Uterus (tissue), 4 donors: ENCODE measurements around the gene ERP29. TPM values are rescaled to one million over a fixed set of nuclear protein-coding genes. Genes with fewer than 3 reads are reported as not detected.

ENCODE experiments used
- DNase-seq, 2 donors: peaks; one replicate each; pipeline ENCODE4 v3.0.0-alpha.2; 2019 to 2020
- H3K27ac ChIP-seq, 2 donors: fragments of 200-600 bp; sonication (generic); 1 replicate in 1 of 2; 2 replicates in 1 of 2; pipeline ENCODE4 v1.5.1; 2016 to 2018
- H3K27me3 ChIP-seq, 2 donors: fragments of 200-600 bp; sonication (generic); one replicate each; pipeline ENCODE4 v1.5.1; 2018 to 2019; ENCODE audit warnings: control low read depth in 1 of 2
- H3K36me3 ChIP-seq, 2 donors: fragments of 200-600 bp; sonication (generic); one replicate each; pipeline ENCODE4 v1.5.1; 2019; ENCODE audit warnings: control low read depth in 1 of 2
- H3K4me1 ChIP-seq, 2 donors: fragments of 200-600 bp; sonication (generic); one replicate each; pipeline ENCODE4 v1.5.1; 2018 to 2019; ENCODE audit warnings: control low read depth in 1 of 2
- H3K4me3 ChIP-seq, 2 donors: fragments of 200-600 bp; sonication (generic); 1 replicate in 1 of 2; 2 replicates in 1 of 2; pipeline ENCODE4 v1.5.1; 2018 to 2019; ENCODE audit warnings: mild to moderate bottlenecking in 1 of 2
- H3K9me3 ChIP-seq, 2 donors: fragments of 200-600 bp; sonication (generic); one replicate each; pipeline ENCODE4 v1.5.1; 2019; ENCODE audit warnings: control low read depth in 1 of 2
- POLR2A ChIP-seq, 2 donors: fragments of 450-650 bp; IDR thresholded peaks; one replicate each; pipeline ENCODE4 v1.6.1; 2016; ENCODE audit warnings: antibody characterized with exemption in 2 of 2, mild to moderate bottlenecking in 1 of 2, moderate library complexity in 1 of 2
- intact Hi-C: fragments of 100-400 bp; cut with DNase I; formaldehyde crosslinking; loops from one replicate; pipeline ENCODE4 v1.15.1; 2023; ENCODE audit warnings: low total_unique reads
- total RNA-seq, 4 donors: library from RNA; depleted of rRNA in 3 of 4; stranded (reverse); fragments of >200 nt in 3 of 4; gene quantifications; one replicate each; pipeline versions ENCODE4 v1.1.0 to v1.2.4, GENCODE V29; 2014 to 2023
- TF ChIP-seq, protein P1 (sequence below), 4 experiments: fragments of 200-600 bp in 2 of 4; fragments of 450-650 bp in 2 of 4; sonication (generic) in 2 of 4; IDR thresholded peaks; one replicate each; pipeline ENCODE4 v1.5.1; 2016 to 2019; ENCODE audit warnings: antibody characterized with exemption in 4 of 4, mild to moderate bottlenecking in 2 of 4, moderate library complexity in 1 of 4
- donor health status: DM: yes; HTN: yes; CAD: no.

ERP29 gene
- total RNA-seq, 4 donors from 2014 or later = 37.4 to 46.8 (median 42.1) TPM

DNA sequence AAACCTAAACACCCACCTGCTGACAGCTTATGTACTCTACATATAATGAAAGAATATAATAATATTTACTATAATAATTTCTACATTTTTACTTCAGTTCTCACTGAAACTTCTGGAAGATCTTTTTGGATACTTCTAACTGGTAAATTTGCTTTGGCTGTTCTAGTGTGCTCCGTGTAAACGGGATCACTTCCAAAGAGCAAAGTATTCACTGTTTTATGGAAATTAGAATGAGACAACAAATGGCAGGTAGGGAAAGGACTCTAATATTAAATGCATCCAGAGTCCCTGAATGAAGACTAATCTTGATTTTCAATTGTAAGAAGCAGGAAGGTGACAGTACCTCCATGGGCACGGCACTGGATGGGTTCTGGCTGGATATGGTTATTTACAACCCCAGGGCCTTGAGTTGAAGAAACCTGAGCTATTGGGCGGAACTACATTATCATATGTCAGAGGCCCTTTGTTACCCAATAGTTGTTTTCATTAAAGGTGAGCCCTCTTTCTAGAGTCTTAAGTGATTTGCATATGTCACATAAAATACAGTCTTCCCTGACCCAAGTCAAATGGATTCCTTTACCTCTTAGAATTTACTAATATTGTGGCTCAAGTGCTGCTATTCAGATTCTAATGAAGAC, 10.7 kb downstream of the ERP29 start:
- no peak overlapping the region for H3K27ac ChIP-seq
- no peaks in the 10 kb centered on the region for H3K9me3 ChIP-seq
- no peaks in the 10 kb centered on the region for H3K27me3 ChIP-seq
- H3K4me1 ChIP-seq = no peaks in the 10 kb centered on the region
- no peak overlapping the region for H3K4me3 ChIP-seq
- intact Hi-C loops = no loop called here
- no peaks in the 10 kb centered on the region for H3K36me3 ChIP-seq
- TF ChIP-seq, protein P1, sequence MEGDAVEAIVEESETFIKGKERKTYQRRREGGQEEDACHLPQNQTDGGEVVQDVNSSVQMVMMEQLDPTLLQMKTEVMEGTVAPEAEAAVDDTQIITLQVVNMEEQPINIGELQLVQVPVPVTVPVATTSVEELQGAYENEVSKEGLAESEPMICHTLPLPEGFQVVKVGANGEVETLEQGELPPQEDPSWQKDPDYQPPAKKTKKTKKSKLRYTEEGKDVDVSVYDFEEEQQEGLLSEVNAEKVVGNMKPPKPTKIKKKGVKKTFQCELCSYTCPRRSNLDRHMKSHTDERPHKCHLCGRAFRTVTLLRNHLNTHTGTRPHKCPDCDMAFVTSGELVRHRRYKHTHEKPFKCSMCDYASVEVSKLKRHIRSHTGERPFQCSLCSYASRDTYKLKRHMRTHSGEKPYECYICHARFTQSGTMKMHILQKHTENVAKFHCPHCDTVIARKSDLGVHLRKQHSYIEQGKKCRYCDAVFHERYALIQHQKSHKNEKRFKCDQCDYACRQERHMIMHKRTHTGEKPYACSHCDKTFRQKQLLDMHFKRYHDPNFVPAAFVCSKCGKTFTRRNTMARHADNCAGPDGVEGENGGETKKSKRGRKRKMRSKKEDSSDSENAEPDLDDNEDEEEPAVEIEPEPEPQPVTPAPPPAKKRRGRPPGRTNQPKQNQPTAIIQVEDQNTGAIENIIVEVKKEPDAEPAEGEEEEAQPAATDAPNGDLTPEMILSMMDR (IDR thresholded peaks at IDR 0.05) = no peak
- TF ChIP-seq POLR2A (IDR thresholded peaks at IDR 0.05) = no peak
- no peak for DNase-seq

DNA sequence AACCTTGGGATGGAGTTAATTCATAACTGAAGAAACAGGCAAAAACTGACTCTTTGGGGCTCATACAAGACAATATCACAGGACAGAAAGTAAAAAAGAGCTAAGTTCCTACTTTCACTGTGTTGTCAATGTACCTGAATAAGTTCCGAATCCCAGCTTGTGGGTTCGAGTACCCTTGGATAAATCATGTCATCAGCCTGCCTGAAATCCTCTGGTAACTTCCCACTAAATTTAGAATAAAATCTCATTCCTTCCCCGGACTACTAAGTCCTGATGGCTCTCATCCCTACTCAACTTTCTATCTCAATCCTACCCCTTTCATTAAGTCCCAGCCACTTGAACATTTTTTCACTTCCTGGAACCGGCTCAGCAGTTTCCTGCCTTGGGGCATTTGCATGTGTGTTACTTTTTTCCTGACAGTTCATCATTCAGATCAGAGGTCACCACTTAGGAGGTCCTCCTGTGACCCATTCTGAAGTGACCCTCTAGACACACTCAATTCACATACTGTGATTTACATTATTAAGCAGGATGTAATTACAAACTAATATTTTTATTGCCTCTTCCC, 12.7 kb downstream of the ERP29 start:
- no peaks in the 10 kb centered on the region for H3K36me3 ChIP-seq
- H3K27ac ChIP-seq = no peak overlapping the region
- no peaks in the 10 kb centered on the region for H3K9me3 ChIP-seq
- TF ChIP-seq, protein P1 (IDR thresholded peaks at IDR 0.05) = no peak
- no peak for TF ChIP-seq POLR2A (IDR thresholded peaks at IDR 0.05)
- no peaks in the 10 kb centered on the region for H3K27me3 ChIP-seq
- intact Hi-C loops = no loop called here
- no peaks in the 10 kb centered on the region for H3K4me1 ChIP-seq
- no peak for DNase-seq
- no peak overlapping the region for H3K4me3 ChIP-seq

DNA sequence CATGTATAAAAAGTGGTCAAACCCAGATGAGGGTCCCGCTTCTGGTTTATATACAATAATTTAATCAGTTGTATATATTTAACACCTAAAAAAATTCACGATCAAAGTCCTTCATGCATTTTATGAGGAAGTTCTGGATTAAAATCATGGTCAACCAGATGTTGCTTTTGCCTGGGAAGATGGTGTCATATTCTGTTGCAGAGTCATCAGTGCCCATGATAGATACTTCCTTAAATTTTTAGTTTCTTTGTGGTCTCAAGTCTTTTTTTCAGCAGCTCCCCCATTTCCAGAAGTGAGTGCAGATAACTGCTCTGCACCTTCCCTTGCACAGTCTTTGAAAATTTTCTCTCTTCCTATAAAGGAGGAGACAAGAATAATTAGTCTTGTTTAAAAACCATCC, 16.1 kb downstream of the ERP29 start:
- H3K4me1 ChIP-seq = no peaks in the 10 kb centered on the region
- no peaks in the 10 kb centered on the region for H3K36me3 ChIP-seq
- H3K27me3 ChIP-seq = no peaks in the 10 kb centered on the region
- intact Hi-C loops = no loop called here
- DNase-seq = no peak
- no peaks in the 10 kb centered on the region for H3K9me3 ChIP-seq
- no peak for TF ChIP-seq POLR2A (IDR thresholded peaks at IDR 0.05)
- TF ChIP-seq, protein P1 (IDR thresholded peaks at IDR 0.05) = no peak
- no peak overlapping the region for H3K4me3 ChIP-seq
- H3K27ac ChIP-seq = no peak overlapping the region

DNA sequence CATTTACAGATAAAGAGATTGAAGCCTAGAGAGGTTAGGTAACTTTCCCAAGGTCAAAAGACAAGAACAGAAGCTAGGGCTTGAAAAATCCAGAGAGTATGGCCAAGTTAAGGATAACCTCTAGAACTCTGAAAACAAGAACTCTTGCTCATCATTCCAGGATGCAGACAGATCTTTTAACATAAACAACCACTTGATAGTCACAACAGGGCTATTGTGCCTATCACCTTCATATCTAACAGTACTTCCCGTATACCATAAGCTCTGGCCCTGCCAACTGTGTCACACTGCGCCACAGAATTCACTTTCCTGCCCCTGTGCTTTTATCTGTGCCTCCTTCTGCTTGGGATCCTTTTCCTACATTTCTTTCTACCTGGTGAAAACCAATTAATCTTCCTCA, 18.2 kb downstream of the ERP29 start:
- H3K4me3 ChIP-seq = no peak overlapping the region
- intact Hi-C loops = no loop called here
- no peak for DNase-seq
- TF ChIP-seq, protein P1 (IDR thresholded peaks at IDR 0.05) = no peak
- TF ChIP-seq POLR2A (IDR thresholded peaks at IDR 0.05) = no peak
- H3K27me3 ChIP-seq = no peaks in the 10 kb centered on the region
- H3K4me1 ChIP-seq = no peaks in the 10 kb centered on the region
- no peak overlapping the region for H3K27ac ChIP-seq
- H3K9me3 ChIP-seq = no peaks in the 10 kb centered on the region
- no peaks in the 10 kb centered on the region for H3K36me3 ChIP-seq

DNA sequence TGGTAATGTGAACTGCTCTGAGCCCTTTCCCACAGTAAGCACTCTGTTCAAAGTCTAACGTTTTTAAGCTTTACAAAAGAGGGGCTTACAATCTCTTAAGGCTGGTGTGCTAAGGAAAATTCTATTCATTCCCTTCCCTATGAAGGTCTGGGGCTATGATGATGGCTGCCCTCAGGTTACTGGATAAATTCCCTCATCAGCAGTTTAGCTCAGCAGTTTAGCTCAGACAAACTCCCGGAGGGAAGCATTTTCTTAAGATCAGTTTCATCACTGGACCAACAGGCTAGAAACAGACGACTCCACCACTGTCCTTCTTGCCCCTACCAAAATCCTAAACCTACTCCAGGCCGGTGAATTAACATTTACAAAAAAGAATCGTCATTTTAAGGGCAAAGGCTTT, 19.1 kb downstream of the ERP29 start:
- Histone ChIP-seq H3K4me1 (no peaks in the 10 kb centered on the region), H3K4me3 (no peak overlapping the region), H3K27me3 (no peaks in the 10 kb centered on the region), H3K9me3 (no peaks in the 10 kb centered on the region), H3K36me3 (no peaks in the 10 kb centered on the region), H3K27ac (no peak overlapping the region)
- no peak for TF ChIP-seq POLR2A (IDR thresholded peaks at IDR 0.05)
- TF ChIP-seq, protein P1 (IDR thresholded peaks at IDR 0.05) = no peak
- intact Hi-C loops = no loop called here
- DNase-seq = no peak
